Fibroblast of pulmonary artery (primary cell): ENCODE results near the gene AZU1.
A peak's percentile ranks its signal among the peaks of the same experiment; 100 is the strongest.

Experiments used
- DNase-seq: peaks from one replicate; pipeline ENCODE4 v3.0.0-alpha.2; 2010; ENCODE audit warnings: low read depth
- H3K4me3 ChIP-seq: replicated peaks from 2 replicates; pipeline ENCODE4 v1.5.1; 2011; ENCODE audit warnings: low read depth, mild to moderate bottlenecking, control low read depth, low read length, moderate library complexity
- CTCF ChIP-seq: IDR thresholded peaks from 2 replicates; pipeline ENCODE4 v1.5.1; 2011; ENCODE audit warnings: mild to moderate bottlenecking, control low read depth, low read length, inconsistent platforms; ENCODE audit errors: missing control alignments

Gene AZU1

GRCh38 chr19:791567-792305 is 35.9 kb upstream of the AZU1 start:
- TF ChIP-seq CTCF = no peak
- DNase-seq = no peak
- H3K4me3 ChIP-seq = no peak overlapping the region

- DNase-seq = no peak
- TF ChIP-seq CTCF = no peak
- no peak overlapping the region for H3K4me3 ChIP-seq
Measured at GRCh38 chr19:792306-792885, 35.2 kb upstream of the AZU1 start.

- no peak overlapping the region for H3K4me3 ChIP-seq
- TF ChIP-seq CTCF = no peak
- DNase-seq = no peak
Measured at GRCh38 chr19:793806-794205, 33.8 kb upstream of the AZU1 start.

GRCh38 chr19:795073-795611 is 32.5 kb upstream of the AZU1 start:
- no peak for DNase-seq
- TF ChIP-seq CTCF = no peak
- H3K4me3 ChIP-seq = no peak overlapping the region

- no peak for TF ChIP-seq CTCF
- peak overlapping the region; percentile 60 for H3K4me3 ChIP-seq
- no peak for DNase-seq
Measured at GRCh38 chr19:795691-796581, 31.7 kb upstream of the AZU1 start.

- no peak for TF ChIP-seq CTCF
- peak within 1 kb of the TSS; percentile 92 for H3K4me3 ChIP-seq
- DNase-seq = peak; percentile 100
Measured at GRCh38 chr19:796692-797527, 30.7 kb upstream of the AZU1 start, which contains the start of gene PTBP1. PTBP1 (plus strand) TSS chr19:797452; CDS start chr19:797498, 46 bp downstream.
